Sigmoid colon (tissue), 7 donors: ENCODE results near the gene PNMA8B. TPM values are rescaled to one million over a fixed set of nuclear protein-coding genes. Genes with fewer than 3 reads are reported as not detected.

Experiments
- DNase-seq: peaks from one replicate; pipeline ENCODE4 v3.0.0-alpha.2; 2019
- H3K27ac ChIP-seq, 4 donors: fragments of 200-600 bp; sonication (generic); one replicate each; pipeline ENCODE4 v1.5.1; 2016 to 2019; ENCODE audit warnings: mild to moderate bottlenecking in 1 of 4
- H3K27me3 ChIP-seq, 3 donors: fragments of 200-600 bp; sonication (generic); one replicate each; pipeline ENCODE4 v1.5.1; 2019; ENCODE audit warnings: mild to moderate bottlenecking in 1 of 3
- H3K36me3 ChIP-seq, 4 donors: fragments of 200-600 bp; sonication (generic); one replicate each; pipeline ENCODE4 v1.5.1; 2016 to 2019
- H3K4me1 ChIP-seq, 4 donors: fragments of 200-600 bp; sonication (generic); one replicate each; pipeline ENCODE4 v1.5.1; 2017 to 2019
- H3K4me3 ChIP-seq, 4 donors: fragments of 200-600 bp; sonication (generic); one replicate each; pipeline ENCODE4 v1.5.1; 2017 to 2019; ENCODE audit warnings: mild to moderate bottlenecking in 2 of 4, moderate library complexity in 1 of 4
- H3K9me3 ChIP-seq, 4 donors: fragments of 200-600 bp in 3 of 4; sonication (generic) in 3 of 4; one replicate each; pipeline versions ENCODE4 v1.5.1 to v1.6.1; 2013 to 2019
- CTCF ChIP-seq, 4 experiments: fragments of 450-650 bp in 3 of 4; fragments of 200-600 bp in 1 of 4; IDR thresholded peaks; one replicate each; pipeline ENCODE4 v1.5.1; 2016 to 2019; ENCODE audit warnings: antibody characterized with exemption in 4 of 4, mild to moderate bottlenecking in 3 of 4, moderate library complexity in 2 of 4
- EP300 ChIP-seq, 4 donors: sonication (generic); formaldehyde crosslinking; IDR thresholded peaks; one replicate each; pipeline ENCODE4 v1.6.1; 2017; ENCODE audit warnings: antibody characterized with exemption in 4 of 4
- POLR2A ChIP-seq, 2 donors: fragments of 450-650 bp; IDR thresholded peaks; one replicate each; pipeline ENCODE4 v1.6.1; 2016; ENCODE audit warnings: antibody characterized with exemption in 2 of 2, mild to moderate bottlenecking in 2 of 2, moderate library complexity in 2 of 2
- POLR2AphosphoS5 ChIP-seq, 4 donors: sonication (generic); formaldehyde crosslinking; IDR thresholded peaks; one replicate each; pipeline ENCODE4 v1.6.1; 2017; ENCODE audit warnings: antibody characterized with exemption in 4 of 4
- WGBS, 2 donors: extraction: QIAGEN DNeasy Blood & Tissue Kit; methylation state at CpG; one replicate each; pipeline ENCODE4 v1.1.7; 2013; 5-methylcytosine and 5-hydroxymethylcytosine counted together
- intact Hi-C: fragments of 100-400 bp; cut with DNase I; formaldehyde crosslinking; loops from one replicate; pipeline ENCODE4 v1.15.1; 2023
- polyA plus RNA-seq, 3 donors: library from polyadenylated mRNA; stranded (reverse); fragments of 200-250 nt; gene quantifications; one replicate each; pipeline ENCODE4 v1.2.3, GENCODE V29; 2013
- total RNA-seq, 4 donors: library from RNA; depleted of rRNA; stranded (reverse); fragments of >200 nt; gene quantifications; one replicate each; pipeline ENCODE4 v1.1.0, GENCODE V29; 2016
- donor health status: healthy with polysubstance abuse.
- donor health status: Bipolar disorder and iron deficiency.
- donor health status: healthy.

The PNMA8B gene
- total and polyA plus RNA-seq, 7 donors = 0.60 to 1.9 (median 1.4) TPM; not detected in 1

GRCh38 chr19:46466536-46467196, 29.0 kb downstream of the PNMA8B start:
- peak; percentile 76 for DNase-seq
- no peaks in the 10 kb centered on the region for H3K9me3 ChIP-seq
- H3K36me3 ChIP-seq = no peaks in the 10 kb centered on the region
- H3K27ac ChIP-seq = peak overlapping the region in 2 of 4 donors; percentile 35 to 39
- intact Hi-C loops = no loop called here
- 67 to 69% methylated on average over 15 of the region's 15 CpGs for WGBS, 2 donors
- H3K4me3 ChIP-seq = no peak overlapping the region
- TF ChIP-seq CTCF (IDR thresholded peaks at IDR 0.05) (no peak), EP300 (IDR thresholded peaks at IDR 0.05) (no peak), POLR2AphosphoS5 (IDR thresholded peaks at IDR 0.05) (no peak), POLR2A (IDR thresholded peaks at IDR 0.05) (no peak)
- H3K27me3 ChIP-seq = no peaks in the 10 kb centered on the region
- H3K4me1 ChIP-seq = peaks cover 0 to 10% (median 10%) of the 10 kb centered on the region in 4 donors

DNA sequence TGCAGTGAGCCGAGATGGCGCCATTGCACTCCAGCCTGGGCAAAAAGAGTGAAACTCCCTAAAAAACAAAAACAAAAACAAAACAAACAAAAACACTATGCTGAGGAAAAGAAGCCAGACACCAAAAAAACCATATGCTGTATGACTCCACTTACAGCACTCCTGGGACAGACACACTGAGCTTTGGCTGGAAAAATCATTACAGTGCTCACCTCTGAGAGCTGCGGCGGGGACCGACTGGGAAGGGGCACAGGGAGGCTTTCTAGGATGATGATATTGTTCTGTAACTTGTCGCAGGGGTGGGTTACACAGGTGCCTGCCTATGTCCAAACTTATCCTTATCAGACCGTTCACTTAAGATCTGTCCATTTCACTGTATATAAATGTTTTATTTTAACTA, 32.2 kb downstream of the PNMA8B start:
- WGBS, 2 donors = 73 to 94% methylated on average over 7 of the region's 7 CpGs
- Histone ChIP-seq H3K4me3 (no peak overlapping the region), H3K27me3 (no peaks in the 10 kb centered on the region), H3K9me3 (no peaks in the 10 kb centered on the region), H3K27ac (no peak overlapping the region), H3K36me3 (no peaks in the 10 kb centered on the region), H3K4me1 (no peaks in the 10 kb centered on the region)
- intact Hi-C loops = no loop called here
- DNase-seq = no peak
- no peak for TF ChIP-seq POLR2AphosphoS5 (IDR thresholded peaks at IDR 0.05)
- TF ChIP-seq POLR2A (IDR thresholded peaks at IDR 0.05) = no peak
- TF ChIP-seq CTCF (IDR thresholded peaks at IDR 0.05) = no peak
- no peak for TF ChIP-seq EP300 (IDR thresholded peaks at IDR 0.05)

DNA sequence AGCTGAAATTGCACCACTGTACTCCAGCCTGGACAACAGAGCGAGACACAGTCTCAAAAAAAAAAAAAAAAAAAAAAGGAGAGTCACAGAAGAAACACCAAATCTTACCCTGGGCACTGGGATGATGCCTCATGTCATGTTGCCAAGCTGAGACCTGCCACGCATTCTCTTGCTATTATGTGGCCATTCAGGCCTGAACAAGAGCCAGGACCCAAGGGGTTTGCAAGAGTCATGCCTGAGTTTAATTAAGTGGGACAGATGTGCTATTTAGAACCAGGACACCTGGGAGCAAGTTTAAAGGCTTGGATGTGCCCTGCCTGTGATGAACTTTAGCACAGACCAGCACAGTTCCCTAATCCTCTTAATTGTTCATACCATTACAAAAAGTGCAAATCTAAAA, 34.1 kb downstream of the PNMA8B start:
- H3K4me3 ChIP-seq = no peak overlapping the region
- no peak for TF ChIP-seq CTCF (IDR thresholded peaks at IDR 0.05)
- TF ChIP-seq POLR2A (IDR thresholded peaks at IDR 0.05) = no peak
- TF ChIP-seq POLR2AphosphoS5 (IDR thresholded peaks at IDR 0.05) = no peak
- no peak for TF ChIP-seq EP300 (IDR thresholded peaks at IDR 0.05)
- 78 to 97% methylated on average over 2 of the region's 2 CpGs for WGBS, 2 donors
- H3K36me3 ChIP-seq = no peaks in the 10 kb centered on the region
- intact Hi-C loops = no loop called here
- H3K27ac ChIP-seq = no peak overlapping the region
- H3K4me1 ChIP-seq = no peaks in the 10 kb centered on the region
- no peaks in the 10 kb centered on the region for H3K9me3 ChIP-seq
- DNase-seq = no peak
- peaks cover 0 to 15% (median 0%) of the 10 kb centered on the region in 3 donors for H3K27me3 ChIP-seq

- WGBS, 2 donors = 88 to 93% methylated on average over 1 of the region's 1 CpG
- no peak overlapping the region for H3K27ac ChIP-seq
- no peak for DNase-seq
- H3K36me3 ChIP-seq = no peaks in the 10 kb centered on the region
- intact Hi-C loops = no loop called here
- peaks cover 0 to 17% (median 0%) of the 10 kb centered on the region in 3 donors for H3K27me3 ChIP-seq
- no peak overlapping the region for H3K4me3 ChIP-seq
- no peaks in the 10 kb centered on the region for H3K4me1 ChIP-seq
- no peaks in the 10 kb centered on the region for H3K9me3 ChIP-seq
- TF ChIP-seq CTCF (IDR thresholded peaks at IDR 0.05) = no peak
- no peak for TF ChIP-seq POLR2AphosphoS5 (IDR thresholded peaks at IDR 0.05)
- no peak for TF ChIP-seq EP300 (IDR thresholded peaks at IDR 0.05)
- no peak for TF ChIP-seq POLR2A (IDR thresholded peaks at IDR 0.05)
These were observed 34.7 kb downstream of the PNMA8B start for GRCh38 chr19:46460981-46461380.

- no peak overlapping the region for H3K4me3 ChIP-seq
- TF ChIP-seq CTCF (IDR thresholded peaks at IDR 0.05) (no peak), POLR2A (IDR thresholded peaks at IDR 0.05) (no peak)
- H3K9me3 ChIP-seq = no peaks in the 10 kb centered on the region
- no peaks in the 10 kb centered on the region for H3K36me3 ChIP-seq
- peaks cover 0 to 17% (median 0%) of the 10 kb centered on the region in 3 donors for H3K27me3 ChIP-seq
- DNase-seq = no peak
- intact Hi-C loops = no loop called here
- H3K4me1 ChIP-seq = no peaks in the 10 kb centered on the region
- WGBS, 2 donors = 69 to 92% methylated on average over 2 of the region's 2 CpGs
- no peak overlapping the region for H3K27ac ChIP-seq
These were observed 35.6 kb downstream of the PNMA8B start for GRCh38 chr19:46460055-46460454.
